Stimulated activated CD4-positive, alpha-beta T cell treated with anti-CD3 and anti-CD28 coated beads, Interleukin-12 subunit alpha, Interleukin-12 subunit beta, amount 100 ng/mL, for 24 hours (primary cell): ENCODE data around the gene CDH5.
A peak's percentile ranks its signal among the peaks of the same experiment; 100 is the strongest.

Experiments
- DNase-seq, 2 experiments: peaks; one replicate each; pipeline ENCODE4 v3.0.0-alpha.2; 2020; ENCODE audit warnings: low read depth in 2 of 2

CDH5 gene

DNA sequence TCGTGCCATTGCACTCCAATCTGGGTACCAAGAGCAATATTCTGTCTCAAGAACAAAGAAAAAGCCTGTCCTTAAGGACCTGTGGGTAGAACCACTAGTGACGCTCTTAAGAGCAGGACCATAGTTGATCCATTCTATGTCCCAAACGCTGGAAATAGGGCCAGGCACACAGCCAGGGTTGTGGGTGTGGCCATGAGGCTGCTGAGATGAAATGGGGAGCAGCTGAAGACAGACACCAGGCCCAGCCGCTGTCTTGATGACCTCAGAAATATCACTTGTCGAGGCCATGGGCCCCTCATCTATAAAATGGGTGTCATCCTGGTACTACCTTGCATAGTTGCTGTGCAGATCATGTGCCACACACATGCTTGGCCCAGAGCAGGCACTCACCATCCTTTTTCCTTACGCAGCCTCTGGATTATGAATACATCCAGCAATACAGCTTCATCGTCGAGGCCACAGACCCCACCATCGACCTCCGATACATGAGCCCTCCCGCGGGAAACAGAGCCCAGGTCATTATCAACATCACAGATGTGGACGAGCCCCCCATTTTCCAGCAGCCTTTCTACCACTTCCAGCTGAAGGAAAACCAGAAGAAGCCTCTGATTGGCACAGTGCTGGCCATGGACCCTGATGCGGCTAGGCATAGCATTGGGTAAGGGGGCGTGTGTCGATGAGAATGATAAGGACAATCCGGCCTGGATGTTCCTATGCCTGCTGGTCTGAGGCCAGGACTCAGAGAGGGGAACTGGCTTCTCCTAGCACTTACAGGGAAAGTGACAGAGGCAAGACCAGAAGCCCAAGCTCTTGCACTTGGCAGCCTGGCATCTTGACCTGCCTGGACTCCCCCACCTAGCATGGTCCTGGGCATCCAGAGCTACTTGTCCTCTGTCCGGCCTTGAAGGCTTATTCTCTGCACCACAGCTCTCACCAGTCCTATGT is 25.5 kb downstream of the CDH5 start:
- DNase-seq, result no peak

DNA sequence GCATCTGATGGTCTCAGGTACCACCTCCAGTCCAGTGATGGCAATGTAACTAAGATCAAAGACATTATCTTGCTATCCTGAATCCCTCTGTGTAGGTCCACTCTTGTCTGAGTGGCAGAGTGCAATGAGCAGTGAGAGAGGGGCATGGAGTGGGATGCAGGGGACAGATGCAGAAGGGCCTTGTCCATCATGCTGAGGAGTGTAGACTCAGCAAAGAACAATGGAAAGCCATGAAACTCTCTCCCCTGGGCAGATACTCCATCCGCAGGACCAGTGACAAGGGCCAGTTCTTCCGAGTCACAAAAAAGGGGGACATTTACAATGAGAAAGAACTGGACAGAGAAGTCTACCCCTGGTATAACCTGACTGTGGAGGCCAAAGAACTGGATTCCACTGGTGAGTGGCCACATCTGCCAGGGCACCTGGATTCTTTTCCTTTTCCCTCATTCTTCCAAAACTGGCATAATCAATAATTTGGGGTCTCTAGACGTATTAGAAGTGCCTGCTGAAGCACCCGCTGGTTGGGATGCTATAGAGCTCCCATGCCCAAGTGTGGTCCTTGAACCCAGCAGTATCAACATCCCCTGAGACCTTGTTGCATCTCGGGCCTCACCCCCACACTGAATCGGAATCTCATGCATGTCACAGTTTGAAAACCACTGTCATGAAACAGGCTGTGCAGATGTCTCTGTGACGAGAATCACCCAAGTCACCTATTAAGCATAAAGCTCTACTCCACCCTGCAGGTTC is 29.5 kb downstream of the CDH5 start:
- DNase-seq, result no peak

- DNase-seq, result no peak
These were observed 31.4 kb downstream of the CDH5 start for GRCh38 chr16:66397736-66398433.

- DNase-seq, result no peak
These were observed 32.5 kb downstream of the CDH5 start for GRCh38 chr16:66399031-66399430.

- DNase-seq, result no peak
These were observed 33.4 kb downstream of the CDH5 start for GRCh38 chr16:66399930-66400329.

- DNase-seq, result no peak
These were observed 34.3 kb downstream of the CDH5 start for GRCh38 chr16:66400503-66401380.

DNA sequence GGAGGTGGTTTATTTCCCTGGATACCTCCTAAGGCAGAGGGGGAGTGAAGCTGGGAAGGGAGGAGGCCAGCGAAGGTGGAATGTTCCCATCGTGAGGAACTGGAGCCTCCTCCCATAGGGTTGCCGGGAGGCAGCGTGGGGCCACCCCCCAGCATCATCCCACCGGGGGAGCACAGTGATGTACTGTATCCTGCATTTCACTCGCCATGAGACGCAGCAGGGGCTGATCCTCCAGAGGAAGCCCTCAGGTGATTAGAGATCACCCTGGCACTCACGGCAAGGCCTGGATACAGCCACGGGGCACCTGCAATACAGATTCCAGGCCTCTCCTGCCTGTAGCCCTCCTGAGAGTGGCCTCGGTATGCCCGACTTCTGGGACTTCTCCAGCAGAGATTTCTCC is 35.1 kb downstream of the CDH5 start:
- no peak for DNase-seq

DNA sequence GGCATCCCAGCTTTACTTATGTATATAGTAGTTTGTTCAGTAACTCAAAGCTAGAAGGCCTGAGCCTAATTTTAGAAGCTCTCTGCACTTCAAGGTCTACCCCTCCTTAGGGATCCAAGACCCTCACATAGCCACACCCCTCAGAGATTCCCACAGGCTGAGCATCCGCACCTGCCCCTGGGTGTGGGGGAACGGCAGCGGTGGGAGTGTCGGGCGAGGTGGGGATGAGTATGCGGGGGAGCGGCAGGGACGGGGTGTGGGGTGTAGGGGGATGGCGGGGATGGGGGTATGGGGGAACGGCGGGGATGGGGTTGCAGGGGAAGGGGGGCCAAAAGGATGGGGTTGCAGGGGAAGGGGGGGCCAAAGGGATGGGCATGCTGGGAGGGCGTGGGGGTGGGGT is 35.7 kb downstream of the CDH5 start:
- DNase-seq, result no peak

DNA sequence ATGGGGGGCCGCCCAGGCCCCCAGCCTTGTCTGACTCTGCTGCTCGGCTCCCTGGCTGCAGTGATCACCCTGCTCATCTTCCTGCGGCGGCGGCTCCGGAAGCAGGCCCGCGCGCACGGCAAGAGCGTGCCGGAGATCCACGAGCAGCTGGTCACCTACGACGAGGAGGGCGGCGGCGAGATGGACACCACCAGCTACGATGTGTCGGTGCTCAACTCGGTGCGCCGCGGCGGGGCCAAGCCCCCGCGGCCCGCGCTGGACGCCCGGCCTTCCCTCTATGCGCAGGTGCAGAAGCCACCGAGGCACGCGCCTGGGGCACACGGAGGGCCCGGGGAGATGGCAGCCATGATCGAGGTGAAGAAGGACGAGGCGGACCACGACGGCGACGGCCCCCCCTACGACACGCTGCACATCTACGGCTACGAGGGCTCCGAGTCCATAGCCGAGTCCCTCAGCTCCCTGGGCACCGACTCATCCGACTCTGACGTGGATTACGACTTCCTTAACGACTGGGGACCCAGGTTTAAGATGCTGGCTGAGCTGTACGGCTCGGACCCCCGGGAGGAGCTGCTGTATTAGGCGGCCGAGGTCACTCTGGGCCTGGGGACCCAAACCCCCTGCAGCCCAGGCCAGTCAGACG is 36.2 kb downstream of the CDH5 start:
- DNase-seq, result no peak

- DNase-seq, result no peak
These were observed 37.1 kb downstream of the CDH5 start for GRCh38 chr16:66403531-66404145.

DNA sequence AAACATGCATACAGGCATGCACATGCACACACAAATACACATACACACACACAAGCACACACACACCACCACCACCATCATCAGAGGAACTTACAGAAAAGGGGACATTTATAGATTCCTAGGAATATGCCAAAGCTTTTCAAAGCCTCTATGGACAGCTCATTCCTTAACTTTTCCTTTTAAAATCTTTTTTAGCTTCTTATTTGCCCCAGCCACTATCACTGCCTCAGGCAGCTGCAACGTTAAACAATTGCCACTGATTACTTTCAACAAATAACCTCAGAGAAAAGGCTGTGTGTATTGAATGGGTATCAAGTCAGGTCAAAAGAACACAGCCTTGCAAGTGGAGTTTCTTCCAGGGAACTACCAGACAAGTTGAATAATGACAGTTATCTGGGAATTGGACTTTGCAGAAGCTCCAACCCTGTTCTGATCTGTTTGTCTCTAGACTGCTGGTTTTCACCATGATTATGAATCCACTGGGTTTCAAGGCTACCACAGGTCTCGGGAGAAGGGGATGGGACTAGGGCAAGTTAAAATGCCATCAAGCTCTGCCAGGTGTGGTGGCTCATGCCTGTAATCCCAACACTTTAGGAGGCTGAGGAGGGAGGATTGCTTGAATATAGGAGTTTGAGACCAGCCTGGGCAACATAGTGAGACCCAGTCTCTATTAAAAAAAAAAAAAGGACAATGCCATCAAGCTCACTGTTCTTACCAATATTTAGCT is 38.7 kb downstream of the CDH5 start:
- no peak for DNase-seq

DNA sequence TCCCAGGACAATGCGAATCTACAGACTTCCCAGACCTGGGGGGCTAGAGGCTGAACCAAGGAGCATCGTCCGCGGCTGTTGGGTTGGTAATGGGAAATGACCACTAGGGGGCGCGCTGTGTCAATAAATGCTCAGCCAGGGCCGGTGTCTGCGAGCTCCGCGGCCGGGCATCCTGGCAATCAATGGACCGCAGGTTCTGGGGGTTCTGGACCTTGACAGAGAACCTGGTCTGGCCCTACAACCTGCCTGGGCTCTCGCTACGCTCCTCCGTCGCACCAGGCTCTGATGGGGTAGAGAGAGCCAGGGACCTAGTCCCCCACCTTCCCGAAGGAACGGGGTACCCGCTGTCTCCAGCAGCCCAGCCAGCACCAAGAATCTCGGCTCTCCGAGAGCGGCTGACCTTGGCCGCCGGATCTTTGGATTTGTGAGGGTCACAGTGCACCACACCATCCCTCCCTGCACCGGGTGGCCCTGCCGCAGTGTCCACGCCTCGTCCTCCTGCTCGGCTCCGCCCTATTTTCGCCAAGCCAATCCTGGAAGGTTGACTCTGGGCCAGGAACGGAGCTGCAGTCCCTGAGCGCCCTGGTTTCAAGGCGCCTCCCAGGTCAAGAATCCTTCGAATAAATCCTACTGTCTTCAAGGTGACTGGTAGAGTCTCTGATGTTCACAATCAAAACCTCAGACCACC is 40.2 kb downstream of the CDH5 start:
- peak; percentile 75 to 90 for DNase-seq

GRCh38 chr16:66408163-66409048 is 41.9 kb downstream of the CDH5 start:
- DNase-seq, result no peak

- no peak for DNase-seq
These were observed 42.7 kb downstream of the CDH5 start for GRCh38 chr16:66409156-66409555.

- DNase-seq, result no peak
These were observed 45.7 kb downstream of the CDH5 start for GRCh38 chr16:66412182-66412581.

DNA sequence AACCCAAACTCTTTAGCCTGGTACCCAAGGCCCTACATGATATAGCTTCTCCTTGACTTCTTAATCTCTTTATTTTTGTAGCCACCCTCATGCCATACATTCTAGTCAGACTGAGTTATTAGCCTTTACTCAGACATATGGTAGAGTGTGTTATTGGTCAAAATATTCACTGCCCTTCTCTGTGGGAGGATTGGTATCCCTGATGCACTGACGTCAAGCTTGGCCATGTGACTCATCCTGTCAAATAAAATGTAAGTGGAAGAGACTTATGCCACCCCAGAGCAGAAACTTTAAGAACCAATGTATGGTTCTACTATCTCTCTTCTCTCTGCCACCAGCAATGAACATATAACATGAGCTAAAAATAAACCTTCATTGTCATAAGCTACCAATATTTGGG is 48.4 kb downstream of the CDH5 start:
- no peak for DNase-seq

- DNase-seq, result no peak
These were observed 49.6 kb downstream of the CDH5 start for GRCh38 chr16:66416136-66416535.
